ENCODE measurements around the gene FGF19.

FGF19 gene

DNA sequence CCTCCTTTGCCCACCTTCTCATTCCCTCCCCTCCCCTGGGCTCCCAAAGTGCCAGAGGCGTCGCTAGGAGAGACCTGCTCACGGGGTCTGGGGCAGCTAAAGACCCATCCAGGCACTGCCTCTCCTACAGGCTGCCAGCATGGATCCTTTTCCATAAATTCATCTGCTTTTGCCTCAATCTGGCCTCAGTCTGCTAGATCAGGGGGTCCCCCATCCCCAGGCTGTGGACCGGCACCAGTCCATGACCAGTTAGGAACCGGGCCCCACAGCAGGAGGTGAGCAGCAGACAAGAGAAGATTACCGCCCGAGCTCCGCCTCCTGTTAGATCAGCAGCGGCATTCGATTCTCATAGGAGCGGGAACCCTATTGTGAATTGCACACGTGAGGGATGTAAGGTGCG, 41.0 kb downstream of the FGF19 start:
- no peaks in the 10 kb centered on the region for H3K9me3 ChIP-seq (ENCODE audit: low read length)
- H3K9me2 ChIP-seq (ENCODE audit: low read depth, low read length), result no peaks in the 10 kb centered on the region
- no peaks in the 10 kb centered on the region for H3K4me1 ChIP-seq (ENCODE audit: insufficient read depth, low read length, severe bottlenecking)
- H3K79me2 ChIP-seq (ENCODE audit: insufficient read depth, low read length), result no peaks in the 10 kb centered on the region
- H3F3A ChIP-seq (ENCODE audit: insufficient read depth, low read length), result no peaks in the 10 kb centered on the region
- no peak overlapping the region for H2AFZ ChIP-seq (ENCODE audit: low read length)
- TF ChIP-seq EZH2 (IDR thresholded peaks at IDR 0.05; ENCODE audit: borderline replicate concordance, low read length), result no peak
- TF ChIP-seq, protein P1, sequence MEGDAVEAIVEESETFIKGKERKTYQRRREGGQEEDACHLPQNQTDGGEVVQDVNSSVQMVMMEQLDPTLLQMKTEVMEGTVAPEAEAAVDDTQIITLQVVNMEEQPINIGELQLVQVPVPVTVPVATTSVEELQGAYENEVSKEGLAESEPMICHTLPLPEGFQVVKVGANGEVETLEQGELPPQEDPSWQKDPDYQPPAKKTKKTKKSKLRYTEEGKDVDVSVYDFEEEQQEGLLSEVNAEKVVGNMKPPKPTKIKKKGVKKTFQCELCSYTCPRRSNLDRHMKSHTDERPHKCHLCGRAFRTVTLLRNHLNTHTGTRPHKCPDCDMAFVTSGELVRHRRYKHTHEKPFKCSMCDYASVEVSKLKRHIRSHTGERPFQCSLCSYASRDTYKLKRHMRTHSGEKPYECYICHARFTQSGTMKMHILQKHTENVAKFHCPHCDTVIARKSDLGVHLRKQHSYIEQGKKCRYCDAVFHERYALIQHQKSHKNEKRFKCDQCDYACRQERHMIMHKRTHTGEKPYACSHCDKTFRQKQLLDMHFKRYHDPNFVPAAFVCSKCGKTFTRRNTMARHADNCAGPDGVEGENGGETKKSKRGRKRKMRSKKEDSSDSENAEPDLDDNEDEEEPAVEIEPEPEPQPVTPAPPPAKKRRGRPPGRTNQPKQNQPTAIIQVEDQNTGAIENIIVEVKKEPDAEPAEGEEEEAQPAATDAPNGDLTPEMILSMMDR (IDR thresholded peaks at IDR 0.05; ENCODE audit: low read length), result no peak
- H3K9ac ChIP-seq (ENCODE audit: low read length), result no peak overlapping the region
- H3K36me3 ChIP-seq (ENCODE audit: insufficient read depth, low read length), result no peaks in the 10 kb centered on the region
- H3K27me3 ChIP-seq (ENCODE audit: insufficient read depth, low read length), result no peaks in the 10 kb centered on the region
- H4K20me1 ChIP-seq (ENCODE audit: insufficient read depth, low read length), result no peaks in the 10 kb centered on the region
- H3K4me2 ChIP-seq (ENCODE audit: low read length), result no peak overlapping the region
- H3K27ac ChIP-seq (ENCODE audit: low read depth, low read length, poor library complexity, severe bottlenecking), result no peak overlapping the region
- no peak overlapping the region for H3K4me3 ChIP-seq (ENCODE audit: low read depth, low read length, poor library complexity, severe bottlenecking)

DNA sequence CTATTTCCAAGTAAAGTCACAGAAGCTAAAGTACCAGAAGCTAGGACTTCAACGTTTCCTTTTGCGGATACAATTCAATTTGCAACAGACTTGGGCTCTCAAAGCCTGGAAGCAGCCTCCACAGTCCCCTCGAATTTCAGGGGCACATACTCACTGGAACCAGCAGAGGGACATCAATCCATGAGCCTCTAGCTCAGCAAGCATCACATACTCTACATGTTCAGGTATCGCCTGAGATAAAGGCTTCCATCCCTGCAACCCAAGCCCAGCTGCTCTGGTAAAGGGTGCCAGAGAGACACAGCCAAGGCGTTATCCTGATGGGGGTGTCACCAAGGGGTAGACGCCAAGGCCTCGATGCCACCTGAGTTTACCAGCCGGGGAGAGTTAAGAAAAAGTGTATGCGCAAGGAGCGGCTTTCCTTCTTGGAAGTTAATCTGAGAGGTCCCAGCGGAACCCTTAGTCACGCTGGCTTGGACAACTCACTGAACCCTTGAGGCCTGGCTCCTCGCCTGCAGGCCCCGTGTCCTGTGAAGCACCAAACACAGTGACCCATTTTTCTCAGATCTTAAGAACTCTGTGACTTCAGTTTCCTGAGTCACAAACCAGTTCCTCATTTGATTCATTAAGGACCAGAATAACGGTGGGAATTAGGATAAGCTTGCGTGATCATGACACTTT, 41.7 kb downstream of the FGF19 start:
- no peaks in the 10 kb centered on the region for H4K20me1 ChIP-seq (ENCODE audit: insufficient read depth, low read length)
- TF ChIP-seq, protein P1 (IDR thresholded peaks at IDR 0.05; ENCODE audit: low read length), result no peak
- no peak for TF ChIP-seq EZH2 (IDR thresholded peaks at IDR 0.05; ENCODE audit: borderline replicate concordance, low read length)
- no peak overlapping the region for H3K4me3 ChIP-seq (ENCODE audit: low read depth, low read length, poor library complexity, severe bottlenecking)
- H3K4me1 ChIP-seq (ENCODE audit: insufficient read depth, low read length, severe bottlenecking), result no peaks in the 10 kb centered on the region
- no peak overlapping the region for H2AFZ ChIP-seq (ENCODE audit: low read length)
- no peaks in the 10 kb centered on the region for H3K27me3 ChIP-seq (ENCODE audit: insufficient read depth, low read length)
- no peak overlapping the region for H3K9ac ChIP-seq (ENCODE audit: low read length)
- no peaks in the 10 kb centered on the region for H3K9me3 ChIP-seq (ENCODE audit: low read length)
- no peaks in the 10 kb centered on the region for H3K79me2 ChIP-seq (ENCODE audit: insufficient read depth, low read length)
- H3F3A ChIP-seq (ENCODE audit: insufficient read depth, low read length), result no peaks in the 10 kb centered on the region
- H3K27ac ChIP-seq (ENCODE audit: low read depth, low read length, poor library complexity, severe bottlenecking), result no peak overlapping the region
- no peaks in the 10 kb centered on the region for H3K36me3 ChIP-seq (ENCODE audit: insufficient read depth, low read length)
- H3K4me2 ChIP-seq (ENCODE audit: low read length), result no peak overlapping the region
- no peaks in the 10 kb centered on the region for H3K9me2 ChIP-seq (ENCODE audit: low read depth, low read length)

DNA sequence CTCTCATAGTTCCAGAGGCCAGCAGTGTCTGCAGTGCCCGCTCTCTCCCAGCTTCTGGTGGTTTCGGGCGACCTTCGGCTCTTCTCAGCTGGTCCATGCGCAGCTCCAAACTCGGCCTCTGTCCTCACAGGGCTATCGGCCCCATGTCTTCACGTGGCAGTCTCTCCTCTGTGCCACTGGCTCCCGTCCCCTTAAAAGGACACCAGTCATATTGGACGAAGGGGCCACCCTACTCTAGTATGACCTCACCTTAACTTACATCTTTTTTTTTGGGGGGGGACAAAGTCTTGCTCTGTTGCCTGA, 42.5 kb downstream of the FGF19 start:
- H3K27ac ChIP-seq (ENCODE audit: low read depth, low read length, poor library complexity, severe bottlenecking), result no peak overlapping the region
- H2AFZ ChIP-seq (ENCODE audit: low read length), result no peak overlapping the region
- TF ChIP-seq EZH2 (IDR thresholded peaks at IDR 0.05; ENCODE audit: borderline replicate concordance, low read length), result no peak
- TF ChIP-seq, protein P1 (IDR thresholded peaks at IDR 0.05; ENCODE audit: low read length), result no peak
- H3K9me3 ChIP-seq (ENCODE audit: low read length), result no peaks in the 10 kb centered on the region
- no peaks in the 10 kb centered on the region for H3F3A ChIP-seq (ENCODE audit: insufficient read depth, low read length)
- no peak overlapping the region for H3K4me3 ChIP-seq (ENCODE audit: low read depth, low read length, poor library complexity, severe bottlenecking)
- no peak overlapping the region for H3K4me2 ChIP-seq (ENCODE audit: low read length)
- H3K36me3 ChIP-seq (ENCODE audit: insufficient read depth, low read length), result no peaks in the 10 kb centered on the region
- H3K9ac ChIP-seq (ENCODE audit: low read length), result no peak overlapping the region
- H3K9me2 ChIP-seq (ENCODE audit: low read depth, low read length), result no peaks in the 10 kb centered on the region
- no peaks in the 10 kb centered on the region for H3K79me2 ChIP-seq (ENCODE audit: insufficient read depth, low read length)
- no peaks in the 10 kb centered on the region for H3K4me1 ChIP-seq (ENCODE audit: insufficient read depth, low read length, severe bottlenecking)
- no peaks in the 10 kb centered on the region for H3K27me3 ChIP-seq (ENCODE audit: insufficient read depth, low read length)
- no peaks in the 10 kb centered on the region for H4K20me1 ChIP-seq (ENCODE audit: insufficient read depth, low read length)
